ENCODE measurements around the gene GARS1.
"Not testable (repeated sequence)": the region's sequence is repeated elsewhere in the genome, so short reads cannot be mapped to it uniquely, and the experiment has no call there.

GARS1 gene

DNA sequence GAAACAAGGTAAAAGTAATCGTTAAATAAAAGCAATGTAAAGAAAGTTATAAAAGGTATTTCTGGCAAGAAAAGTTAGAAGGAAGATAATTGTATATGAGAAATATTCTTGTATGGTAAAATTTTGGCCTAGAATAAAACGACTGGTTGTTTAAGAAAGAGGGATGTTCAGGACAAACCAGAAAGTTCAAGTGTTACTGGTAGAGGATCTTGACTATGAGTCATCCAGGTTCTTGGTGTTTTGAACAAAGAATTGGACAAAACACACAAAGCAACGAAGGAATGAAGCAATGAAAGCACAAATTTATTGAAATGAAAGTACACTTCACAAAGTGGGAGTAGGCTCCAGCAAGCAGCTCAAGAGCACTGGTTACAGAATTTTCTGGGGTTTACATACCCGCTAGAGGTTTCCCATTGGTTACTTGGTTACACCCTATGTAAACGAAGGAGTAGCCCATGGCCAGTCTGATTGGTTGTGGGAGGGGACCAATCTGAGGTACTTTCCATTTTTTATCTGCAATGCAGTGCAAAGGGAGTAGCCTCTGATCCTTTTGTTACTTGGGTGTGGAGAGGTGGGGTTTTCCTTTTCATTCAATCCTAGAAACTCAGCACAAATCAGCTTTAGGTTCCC lies 22.4 kb upstream of the GARS1 start:
- no peak for DNase-seq (ENCODE audit: low read depth)

- no peak for DNase-seq (ENCODE audit: low read depth)
These were observed 18.8 kb upstream of the GARS1 start for GRCh38 chr7:30575910-30576309.

DNA sequence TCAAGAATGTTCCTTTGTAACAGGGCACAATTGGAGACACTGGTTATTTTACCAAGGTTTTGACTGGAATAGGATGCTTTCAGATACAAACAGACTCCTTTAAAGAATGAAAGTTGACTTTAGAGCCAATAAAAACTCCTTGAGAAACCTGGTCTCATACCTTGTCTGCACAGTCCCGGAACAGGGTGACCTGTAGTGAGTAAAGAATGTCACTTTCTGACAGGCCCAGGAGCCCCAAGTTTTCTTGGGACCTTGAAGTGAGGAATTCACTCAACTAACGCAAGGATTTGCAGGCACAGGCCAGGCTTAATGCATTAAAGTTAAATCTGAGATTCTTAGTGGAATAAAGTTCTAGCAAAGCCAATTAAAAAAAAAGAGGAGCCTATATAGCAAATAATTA lies 11.5 kb upstream of the GARS1 start:
- no peak for DNase-seq (ENCODE audit: low read depth)

GRCh38 chr7:30584415-30584814 lies 10.3 kb upstream of the GARS1 start:
- DNase-seq (ENCODE audit: low read depth) = no peak

DNA sequence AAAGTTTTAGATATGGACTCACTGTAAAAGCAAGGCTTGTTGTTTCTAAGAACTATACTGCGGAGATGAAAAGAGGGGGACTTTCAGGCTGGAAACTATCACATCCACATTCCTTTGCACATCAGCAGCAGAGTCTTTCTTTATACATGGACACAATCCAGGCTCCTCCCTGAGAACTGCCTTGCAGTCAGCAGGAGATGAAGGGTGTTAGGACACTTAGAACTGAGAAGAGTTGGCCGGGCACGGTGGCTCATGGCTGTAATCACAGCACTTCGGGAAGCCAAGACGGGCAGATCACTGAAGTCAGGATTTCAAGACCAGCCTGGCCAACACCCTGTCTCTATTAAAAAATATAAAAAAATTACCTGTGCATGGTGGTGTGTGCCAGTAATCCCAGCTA lies 9.7 kb upstream of the GARS1 start:
- no peak for DNase-seq (ENCODE audit: low read depth)

GRCh38 chr7:30585675-30586074 lies 9.0 kb upstream of the GARS1 start:
- no peak for DNase-seq (ENCODE audit: low read depth)

- not testable (repeated sequence) for DNase-seq (ENCODE audit: low read depth)
These were observed 7.1 kb upstream of the GARS1 start for GRCh38 chr7:30587547-30587946.

GRCh38 chr7:30589111-30589510 lies 5.6 kb upstream of the GARS1 start:
- no peak for DNase-seq (ENCODE audit: low read depth)

GRCh38 chr7:30594048-30594539 lies 584 bp upstream of the GARS1 start:
- DNase-seq (ENCODE audit: low read depth) = no peak

DNA sequence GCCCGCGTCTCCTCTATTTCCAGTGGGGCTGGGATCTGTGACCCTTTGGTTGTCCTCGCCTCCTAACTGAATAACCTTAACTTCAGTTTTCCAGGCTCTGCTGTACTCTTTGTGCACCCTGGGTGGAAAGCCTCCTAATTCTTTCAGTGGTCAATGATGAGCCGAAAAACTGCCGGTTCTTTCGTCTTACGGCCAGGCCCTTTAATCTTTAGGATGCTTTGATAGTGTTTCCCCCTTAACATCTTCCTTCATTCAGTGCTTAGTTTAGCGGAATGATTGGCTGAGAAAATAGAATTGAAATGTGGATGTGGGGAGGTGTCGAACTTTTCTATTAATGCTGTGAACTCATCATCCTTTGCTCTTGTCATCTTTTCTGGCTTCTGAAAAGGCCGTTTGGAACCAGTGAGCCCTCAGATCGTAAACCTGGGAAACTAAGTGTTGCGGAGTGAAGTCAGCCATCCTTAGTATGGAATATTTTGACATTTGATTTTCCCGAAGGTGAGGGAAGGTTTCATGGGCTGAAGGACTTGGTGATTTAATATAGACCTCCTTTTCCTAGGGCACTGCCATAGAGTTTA lies 847 bp downstream of the GARS1 start:
- DNase-seq (ENCODE audit: low read depth) = no peak

DNA sequence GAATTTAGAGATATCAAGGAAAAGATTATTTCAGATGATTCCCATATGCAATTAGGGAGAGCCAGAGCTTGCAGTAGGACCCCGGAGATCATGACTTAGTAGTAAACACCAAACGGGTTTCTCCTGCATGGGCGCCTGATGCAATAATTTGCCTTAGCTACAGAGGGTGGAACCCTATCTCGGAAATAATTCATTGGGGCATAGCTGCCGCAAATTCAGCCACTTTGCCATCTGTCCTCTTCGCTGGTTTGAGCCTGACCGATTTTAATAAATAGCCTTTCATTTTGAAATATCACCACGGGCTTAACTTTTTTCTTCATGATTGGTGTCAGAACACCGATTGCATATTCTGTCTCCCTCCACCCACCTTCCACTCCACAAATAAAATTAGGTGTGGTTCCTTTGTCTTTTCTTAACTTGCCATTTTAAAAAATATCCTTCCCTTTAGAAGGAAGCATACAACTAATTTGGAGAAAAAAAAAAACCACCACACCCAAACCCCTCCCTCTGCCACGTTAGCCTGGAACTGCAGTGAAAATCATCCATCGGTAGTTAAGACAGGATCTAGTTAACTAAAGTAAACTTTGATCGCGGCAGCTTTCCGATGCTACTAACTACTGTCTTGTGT lies 1.4 kb downstream of the GARS1 start:
- no peak for DNase-seq (ENCODE audit: low read depth)

DNA sequence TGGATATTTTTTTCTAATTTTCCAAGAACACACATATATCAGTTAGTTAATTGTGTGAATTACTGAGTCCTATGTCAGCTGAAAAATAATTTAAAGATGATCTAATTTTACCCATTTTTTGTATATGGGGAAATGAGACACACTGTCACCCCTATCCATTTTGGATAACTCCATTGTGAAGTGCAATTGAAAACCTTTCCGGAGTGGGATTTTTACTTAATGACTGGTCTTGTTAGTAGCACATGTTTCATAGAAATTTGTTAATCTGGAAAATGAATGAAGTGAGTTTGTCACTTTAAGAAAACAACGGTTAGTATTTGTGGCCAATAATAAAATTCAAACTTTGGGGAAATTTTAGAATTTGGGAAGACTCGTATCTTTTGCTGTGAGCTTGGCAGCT lies 2.0 kb downstream of the GARS1 start:
- DNase-seq (ENCODE audit: low read depth) = no peak

- no peak for DNase-seq (ENCODE audit: low read depth)
These were observed 3.6 kb downstream of the GARS1 start for GRCh38 chr7:30598121-30598876.

- DNase-seq (ENCODE audit: low read depth) = no peak
These were observed 10.2 kb downstream of the GARS1 start for GRCh38 chr7:30604901-30605300.

DNA sequence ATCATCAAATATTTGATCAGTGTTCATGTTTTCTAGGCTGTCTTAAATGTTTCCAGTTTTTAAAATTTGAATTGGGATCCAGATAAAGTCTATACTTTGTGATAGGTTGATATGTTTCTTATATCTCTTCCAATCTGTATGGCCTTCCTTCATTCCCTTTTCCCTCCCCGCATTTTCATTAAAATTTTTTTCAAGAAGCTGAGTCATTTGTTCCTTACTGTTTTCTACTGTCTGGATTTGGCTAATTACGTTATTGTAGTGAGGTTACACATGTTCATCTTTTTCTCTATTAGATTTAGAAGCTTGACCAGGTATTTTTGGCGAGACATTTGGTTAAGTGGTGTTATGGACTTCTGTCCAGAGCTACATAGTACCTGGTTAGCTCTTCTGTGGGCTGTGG lies 11.2 kb downstream of the GARS1 start:
- DNase-seq (ENCODE audit: low read depth) = no peak

GRCh38 chr7:30612658-30613265 lies 18.1 kb downstream of the GARS1 start:
- DNase-seq (ENCODE audit: low read depth) = no peak

GRCh38 chr7:30613366-30614325 lies 19.0 kb downstream of the GARS1 start:
- DNase-seq (ENCODE audit: low read depth) = no peak

DNA sequence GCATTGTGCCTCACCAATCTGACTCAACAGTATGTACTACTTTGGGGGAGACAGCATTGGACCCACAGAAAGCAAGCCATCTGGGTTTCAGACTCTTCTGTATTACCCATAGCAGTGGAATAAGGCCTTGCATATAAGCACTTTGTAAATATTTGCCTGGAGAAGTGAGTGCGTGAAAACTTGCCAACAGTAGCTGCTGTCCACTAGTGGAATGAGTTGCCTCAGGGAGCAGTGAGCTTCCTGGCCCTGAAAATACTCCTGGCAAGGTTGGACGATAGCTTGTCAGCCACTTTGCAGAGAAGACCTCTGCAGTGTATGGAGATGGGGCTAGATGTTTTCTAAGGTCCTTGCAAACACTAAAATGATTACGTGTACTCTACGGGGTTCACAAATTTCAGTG lies 21.6 kb downstream of the GARS1 start:
- DNase-seq (ENCODE audit: low read depth) = no peak

- DNase-seq (ENCODE audit: low read depth) = no peak
These were observed 22.7 kb downstream of the GARS1 start for GRCh38 chr7:30617359-30617758.

GRCh38 chr7:30618080-30618676 lies 23.5 kb downstream of the GARS1 start:
- DNase-seq (ENCODE audit: low read depth) = no peak

GRCh38 chr7:30618961-30619360 lies 24.3 kb downstream of the GARS1 start:
- no peak for DNase-seq (ENCODE audit: low read depth)
